DMS153 (cell line): ENCODE results near the gene MALRD1.
"Not testable (repeated sequence)": the region's sequence is repeated elsewhere in the genome, so short reads cannot be mapped to it uniquely, and the experiment has no call there.

ENCODE experiments used
- DNase-seq: peaks from one replicate; lab custom pipeline; 2025; lab: John Stamatoyannopoulos, UW

MALRD1 gene

DNA sequence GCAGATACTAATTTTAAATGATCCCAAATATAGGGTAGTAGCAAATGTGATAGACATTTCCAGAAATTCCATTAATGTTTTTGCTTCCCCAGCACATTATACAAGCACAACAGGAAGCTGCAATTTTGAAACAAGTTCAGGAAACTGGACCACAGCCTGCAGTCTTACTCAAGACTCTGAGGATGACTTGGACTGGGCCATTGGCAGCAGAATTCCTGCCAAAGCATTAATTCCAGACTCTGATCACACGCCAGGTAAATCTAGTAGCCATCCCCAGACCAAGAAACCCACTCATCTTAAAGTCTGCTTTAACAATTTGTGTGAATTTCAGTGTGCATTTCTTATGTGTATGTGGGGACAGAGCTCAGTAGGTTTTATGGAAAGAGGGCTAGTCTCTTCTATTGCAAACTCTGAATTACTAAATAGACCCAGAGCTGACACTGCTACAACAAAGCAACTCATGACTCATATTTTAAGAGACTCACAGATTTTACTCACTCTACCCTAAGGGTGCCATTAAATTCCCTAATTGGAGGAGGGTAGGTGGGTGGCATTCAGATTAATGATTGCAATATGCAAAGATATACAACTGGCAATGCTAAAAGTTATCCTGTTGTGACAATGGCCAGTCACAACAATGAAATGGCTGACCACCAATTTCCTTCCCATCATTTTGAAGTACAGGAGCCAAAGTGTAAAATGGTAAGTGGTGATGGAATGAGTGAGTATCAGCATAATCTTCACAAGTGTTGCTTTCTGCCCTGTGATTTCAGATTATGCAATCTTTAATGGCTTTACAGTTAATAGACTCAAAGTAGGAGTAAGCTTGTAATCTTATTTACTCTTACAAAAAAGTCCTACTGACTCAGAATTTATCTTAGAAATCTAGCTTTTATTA, 450.0 kb downstream of the MALRD1 start:
- no peak for DNase-seq

DNA sequence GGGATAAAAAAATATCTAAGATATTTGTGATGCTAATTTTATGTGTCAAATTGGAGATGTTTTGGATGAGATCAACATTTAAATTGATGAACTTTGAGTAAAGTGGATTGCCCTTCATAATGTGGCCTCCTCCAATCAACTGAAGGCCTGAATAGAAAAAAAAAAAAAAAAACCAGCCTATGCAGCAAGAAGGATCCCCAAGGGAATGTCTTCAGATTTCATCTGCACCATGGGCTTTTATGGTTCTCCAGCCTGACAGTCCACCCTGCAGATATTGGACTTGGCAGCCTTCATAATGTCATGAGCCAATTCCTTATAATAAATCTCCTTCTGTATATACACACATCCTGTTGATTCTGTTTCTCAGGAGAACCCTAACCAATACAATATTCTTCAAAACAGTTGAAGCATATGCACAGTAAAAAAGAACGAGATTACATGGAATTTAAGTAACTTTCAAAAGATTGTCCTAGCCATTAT, 450.7 kb downstream of the MALRD1 start:
- no peak for DNase-seq

GRCh38 chr10:19500959-19501358, 452.4 kb downstream of the MALRD1 start:
- no peak for DNase-seq

DNA sequence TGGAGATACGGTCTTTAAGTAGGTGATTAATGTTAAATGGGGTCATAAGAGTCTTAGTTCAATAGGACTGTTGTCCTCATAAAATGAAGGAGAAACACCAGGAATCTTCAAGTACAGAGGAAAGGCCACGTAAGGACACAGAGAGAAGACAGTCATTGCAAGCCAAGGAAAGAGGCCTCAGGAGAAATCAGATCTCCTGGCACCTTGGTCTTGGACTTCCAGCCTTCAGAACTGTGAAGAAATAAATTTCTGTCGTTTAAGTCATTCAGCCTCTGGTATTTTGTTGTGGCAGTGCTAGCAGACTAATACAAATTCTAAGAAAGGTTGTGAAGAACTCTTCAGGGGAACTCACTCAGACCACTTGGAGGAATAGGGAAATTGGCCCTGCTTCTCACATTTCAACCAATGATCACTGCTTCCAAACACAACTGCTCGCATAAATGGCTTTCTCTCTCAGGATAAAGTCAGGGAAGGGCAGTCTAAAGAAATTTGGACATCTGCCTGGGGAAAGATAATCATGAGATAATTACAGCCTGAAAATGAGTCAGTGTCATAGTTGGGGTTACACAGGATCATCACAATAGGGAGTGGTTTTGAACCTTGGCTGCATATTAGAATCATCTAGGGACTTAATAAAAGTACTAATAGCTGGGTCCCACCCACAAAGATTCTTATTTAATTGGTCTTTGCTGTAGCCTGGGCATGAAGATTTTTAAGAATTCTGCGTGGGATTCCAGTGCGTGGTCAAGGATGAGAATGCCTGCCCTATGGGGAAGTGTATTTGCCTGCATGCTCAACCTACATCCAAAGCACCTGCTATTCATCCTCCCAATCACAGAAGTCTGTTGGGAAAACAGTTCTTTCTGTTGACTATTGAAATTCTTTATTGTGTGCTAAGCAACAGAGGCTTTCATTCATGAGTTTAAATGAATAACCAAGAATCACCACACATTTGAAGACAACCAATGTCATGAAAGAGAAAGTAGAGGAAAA, 457.0 kb downstream of the MALRD1 start:
- no peak for DNase-seq

DNA sequence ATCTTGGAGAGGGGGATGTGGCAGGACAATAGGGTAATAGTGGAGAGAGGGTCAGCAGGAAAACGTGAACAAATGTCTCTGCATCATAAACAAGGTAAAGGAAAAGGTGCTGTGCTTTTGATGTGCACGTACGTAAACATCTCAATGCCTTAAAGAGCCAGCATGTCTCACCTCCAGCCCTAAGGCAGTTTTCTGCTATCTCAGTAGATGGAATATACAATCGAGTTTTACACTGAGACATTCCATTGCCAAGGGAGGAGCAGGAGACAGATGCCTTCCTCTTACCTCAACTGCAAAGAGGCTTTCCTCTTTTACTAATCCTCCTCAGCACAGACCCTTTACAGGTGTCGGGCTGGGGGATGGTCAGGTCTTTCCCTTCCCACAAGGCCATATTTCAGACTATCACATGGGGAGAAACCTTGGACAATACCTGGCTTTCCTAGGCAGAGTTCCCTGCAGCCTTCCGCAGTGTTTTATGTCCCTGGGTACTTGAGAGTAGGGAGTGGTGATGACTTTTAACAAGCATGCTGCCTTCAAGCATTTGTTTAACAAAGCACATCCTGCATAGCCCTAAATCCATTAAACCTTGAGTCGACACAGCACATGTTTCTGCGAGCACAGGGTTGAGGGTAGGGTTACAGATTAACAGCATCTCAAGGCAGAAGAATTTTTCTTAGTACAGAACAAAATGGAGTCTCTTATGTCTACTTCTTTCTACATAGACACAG, 461.6 kb downstream of the MALRD1 start:
- DNase-seq: not testable (repeated sequence)

GRCh38 chr10:19518109-19518508, 469.5 kb downstream of the MALRD1 start:
- DNase-seq: no peak

DNA sequence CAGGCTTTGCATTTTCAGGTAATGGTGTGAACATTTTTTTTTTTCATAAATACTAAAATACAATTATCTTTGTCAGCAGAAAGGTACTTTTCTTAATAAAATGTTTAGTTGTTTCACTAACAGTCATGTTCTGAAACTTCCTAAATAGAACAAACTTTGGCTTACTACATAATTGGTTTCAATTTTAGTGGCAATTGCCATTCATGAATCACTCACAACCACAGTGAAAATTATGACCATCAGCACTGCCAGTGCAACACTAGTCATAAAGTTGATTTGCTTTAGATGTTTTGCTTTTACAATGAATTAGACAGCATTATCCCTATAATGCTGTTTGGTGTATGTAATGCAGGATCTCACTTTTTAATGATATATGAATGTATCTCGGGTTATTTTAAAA, 470.0 kb downstream of the MALRD1 start:
- DNase-seq: no peak

GRCh38 chr10:19531324-19531723, 482.7 kb downstream of the MALRD1 start:
- no peak for DNase-seq

DNA sequence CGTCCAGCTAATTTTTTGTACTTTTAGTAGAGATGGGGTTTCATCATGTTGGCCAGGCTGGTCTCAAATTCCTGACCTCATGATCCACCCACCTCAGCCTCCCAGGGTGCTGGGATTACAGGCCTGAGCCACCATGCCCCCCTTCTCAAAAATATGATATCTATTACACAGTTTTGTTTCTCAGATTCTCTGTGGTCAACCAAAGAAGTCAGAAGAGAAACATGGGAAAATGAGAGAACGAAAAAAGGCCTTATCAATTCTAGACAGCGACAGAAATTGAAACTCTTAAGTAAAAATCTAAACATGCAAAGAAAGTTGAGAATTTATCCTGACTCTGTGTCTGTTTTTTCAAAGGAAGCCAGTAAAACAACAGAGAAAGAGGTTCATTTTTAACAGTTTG, 483.8 kb downstream of the MALRD1 start:
- DNase-seq: no peak

DNA sequence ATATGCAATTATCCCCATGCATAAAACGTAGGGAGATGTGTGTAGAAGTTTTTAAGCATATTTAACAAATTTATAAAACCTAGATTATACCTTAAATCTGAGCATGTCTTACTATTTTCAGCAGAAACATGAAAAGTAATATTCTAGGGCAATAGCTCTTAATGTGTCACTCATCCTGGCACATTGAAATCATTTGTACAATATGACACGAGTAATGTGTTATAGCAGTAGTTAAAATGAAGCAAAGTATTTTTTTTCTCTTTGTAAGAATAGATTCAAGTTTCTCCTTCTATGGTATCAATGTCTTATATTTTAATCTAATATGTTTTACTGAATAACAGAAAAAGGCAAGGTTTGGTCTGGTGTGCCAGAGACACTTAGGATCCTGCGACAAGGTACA, 492.7 kb downstream of the MALRD1 start:
- no peak for DNase-seq

- no peak for DNase-seq
These were observed 497.6 kb downstream of the MALRD1 start for GRCh38 chr10:19546224-19546623.

DNA sequence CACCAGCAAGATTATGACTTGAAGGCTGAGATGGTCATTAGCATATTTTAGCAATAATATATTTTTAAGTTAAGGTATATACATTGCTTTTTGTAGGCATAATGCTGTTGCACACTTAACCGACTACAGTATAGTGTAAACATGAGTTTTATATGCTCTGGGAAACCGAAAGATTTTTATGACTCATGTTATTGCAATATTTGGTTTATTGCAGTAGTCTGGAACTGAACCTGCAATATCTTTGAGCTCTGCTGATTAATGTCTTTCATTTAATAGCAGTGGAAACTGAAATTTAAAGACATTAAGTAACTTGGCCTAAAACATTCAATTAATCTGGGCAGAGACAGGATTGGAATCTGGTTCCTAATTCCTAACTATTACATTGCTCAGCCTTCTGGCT, 500.9 kb downstream of the MALRD1 start:
- DNase-seq: no peak

DNA sequence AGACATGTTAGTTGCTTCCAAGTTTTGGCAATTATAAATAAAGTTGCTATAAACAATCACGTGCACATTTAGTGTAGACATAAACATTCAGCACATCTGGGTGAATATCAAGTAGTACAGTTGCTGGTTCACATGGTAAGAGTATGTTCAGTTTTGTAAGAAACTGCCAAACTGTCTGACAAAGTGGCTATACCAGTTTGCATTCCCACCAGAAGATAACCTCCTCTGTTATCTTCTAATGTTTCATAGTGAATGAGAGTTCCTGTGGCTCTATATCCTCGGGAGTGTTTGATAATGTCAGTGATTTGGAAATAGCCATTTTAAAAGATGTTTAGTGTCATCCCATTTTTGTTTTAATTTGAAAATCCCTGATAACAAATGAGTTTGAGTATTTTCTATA, 508.1 kb downstream of the MALRD1 start:
- no peak for DNase-seq

DNA sequence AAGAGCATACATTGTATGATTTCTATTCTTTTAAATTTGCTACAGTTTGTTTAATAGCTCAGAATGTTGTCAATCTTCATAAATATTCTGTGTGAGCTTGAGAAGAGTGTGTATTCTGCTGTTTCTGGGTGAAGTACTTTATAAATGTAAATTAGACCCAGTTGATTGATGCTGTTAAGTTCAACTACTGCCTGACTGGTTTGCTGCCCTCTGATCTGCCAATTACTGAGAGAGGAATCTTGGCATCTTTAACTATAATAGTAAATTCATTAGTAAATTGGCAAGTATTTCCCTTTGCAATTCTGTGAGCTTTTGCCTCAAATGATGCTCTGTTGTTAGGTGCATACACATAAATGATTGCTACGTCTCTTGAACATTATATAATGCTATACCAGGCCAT, 512.6 kb downstream of the MALRD1 start:
- DNase-seq: no peak

- no peak for DNase-seq
These were observed 515.0 kb downstream of the MALRD1 start for GRCh38 chr10:19563388-19564141.

GRCh38 chr10:19570120-19570519, 521.5 kb downstream of the MALRD1 start:
- DNase-seq: no peak

DNA sequence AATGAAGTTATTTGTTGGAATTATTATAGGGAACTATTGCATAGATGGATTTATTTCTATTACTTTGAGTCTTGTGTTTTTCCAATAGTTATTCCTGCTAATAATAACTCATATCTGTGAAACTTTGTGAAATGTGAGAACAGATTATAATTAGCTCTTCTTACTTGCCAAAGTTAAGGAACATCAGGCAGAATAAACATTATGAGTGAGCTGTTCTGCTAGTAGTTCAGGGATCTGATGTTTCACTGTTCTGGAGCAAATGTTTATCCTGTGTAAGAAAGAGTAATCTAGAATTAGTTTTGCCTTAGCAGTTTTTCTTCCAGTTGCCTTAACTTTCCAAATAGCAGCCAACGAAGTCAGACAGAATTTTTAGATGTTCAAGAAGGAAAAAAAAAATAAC, 522.4 kb downstream of the MALRD1 start:
- DNase-seq: no peak

DNA sequence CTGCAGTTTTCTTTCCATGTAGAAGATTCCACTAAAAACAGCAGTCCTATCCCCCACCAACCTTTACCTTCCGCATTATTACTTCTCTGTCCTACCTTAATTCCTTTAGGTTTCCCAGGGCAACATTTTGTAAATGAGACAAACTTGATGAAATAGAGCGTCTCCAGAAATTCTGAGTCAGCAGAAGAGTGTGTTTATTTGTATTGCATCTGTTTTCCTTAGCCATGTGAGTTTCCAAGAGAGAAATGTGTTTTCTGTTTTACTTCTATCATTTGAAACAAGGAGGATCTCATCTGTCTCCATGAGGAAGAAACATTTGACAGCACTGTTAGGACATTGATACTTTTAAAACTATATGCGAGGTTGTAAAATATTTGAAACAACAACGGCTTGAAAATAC, 523.5 kb downstream of the MALRD1 start:
- DNase-seq: no peak

- no peak for DNase-seq
These were observed 528.0 kb downstream of the MALRD1 start for GRCh38 chr10:19576576-19576975.

- DNase-seq: no peak
These were observed 528.8 kb downstream of the MALRD1 start for GRCh38 chr10:19577381-19577780.

GRCh38 chr10:19577807-19578206, 529.2 kb downstream of the MALRD1 start:
- no peak for DNase-seq
